Testis (tissue), 2 donors: ENCODE data around the gene ASAP2.

Source experiments
- POLR2A ChIP-seq: fragments of 450-650 bp; IDR thresholded peaks from one replicate; pipeline ENCODE4 v1.6.1; 2017; ENCODE audit warnings: antibody characterized with exemption, mild to moderate bottlenecking, moderate library complexity
- TF ChIP-seq, protein P1 (sequence below), 3 experiments: fragments of 450-650 bp in 2 of 3; fragments of 200-600 bp in 1 of 3; sonication (generic) in 1 of 3; IDR thresholded peaks; one replicate each; pipeline ENCODE4 v1.5.1; 2016 to 2019; ENCODE audit warnings: antibody characterized with exemption in 3 of 3, mild to moderate bottlenecking in 2 of 3, moderate library complexity in 1 of 3

DNA sequence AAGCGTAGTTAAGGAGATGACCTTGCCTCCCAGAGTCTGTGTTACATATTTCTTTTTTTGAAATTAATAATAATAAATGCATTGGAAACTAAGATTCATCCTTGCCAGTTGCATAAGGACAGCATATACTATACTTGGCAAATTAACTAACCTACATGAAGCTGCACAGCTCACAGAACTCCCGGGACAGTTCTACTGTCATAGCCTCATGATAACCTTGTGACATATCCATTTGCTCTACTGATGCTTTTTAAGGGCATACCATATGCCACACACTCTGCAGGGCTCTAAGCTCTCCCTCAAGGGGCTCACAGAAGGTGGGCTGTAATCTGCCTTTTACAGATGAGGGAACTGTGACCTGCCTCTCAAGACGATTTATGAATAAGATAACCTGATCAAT, 212.9 kb downstream of the ASAP2 start:
- TF ChIP-seq, protein P1, sequence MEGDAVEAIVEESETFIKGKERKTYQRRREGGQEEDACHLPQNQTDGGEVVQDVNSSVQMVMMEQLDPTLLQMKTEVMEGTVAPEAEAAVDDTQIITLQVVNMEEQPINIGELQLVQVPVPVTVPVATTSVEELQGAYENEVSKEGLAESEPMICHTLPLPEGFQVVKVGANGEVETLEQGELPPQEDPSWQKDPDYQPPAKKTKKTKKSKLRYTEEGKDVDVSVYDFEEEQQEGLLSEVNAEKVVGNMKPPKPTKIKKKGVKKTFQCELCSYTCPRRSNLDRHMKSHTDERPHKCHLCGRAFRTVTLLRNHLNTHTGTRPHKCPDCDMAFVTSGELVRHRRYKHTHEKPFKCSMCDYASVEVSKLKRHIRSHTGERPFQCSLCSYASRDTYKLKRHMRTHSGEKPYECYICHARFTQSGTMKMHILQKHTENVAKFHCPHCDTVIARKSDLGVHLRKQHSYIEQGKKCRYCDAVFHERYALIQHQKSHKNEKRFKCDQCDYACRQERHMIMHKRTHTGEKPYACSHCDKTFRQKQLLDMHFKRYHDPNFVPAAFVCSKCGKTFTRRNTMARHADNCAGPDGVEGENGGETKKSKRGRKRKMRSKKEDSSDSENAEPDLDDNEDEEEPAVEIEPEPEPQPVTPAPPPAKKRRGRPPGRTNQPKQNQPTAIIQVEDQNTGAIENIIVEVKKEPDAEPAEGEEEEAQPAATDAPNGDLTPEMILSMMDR (IDR thresholded peaks at IDR 0.05): no peak
- no peak for TF ChIP-seq POLR2A
